SK-N-SH treated with all-trans-retinoic acid at 6 μM for 48 hours (cell line): ENCODE measurements around the gene TNPO3.

Experiments
- ATAC-seq: fragments of 200-7000 bp; cut with Tn5 transposase; 3 replicates; pipeline ENCODE4 v1.9.1; 2020; ENCODE audit warnings: mild to moderate bottlenecking, moderate library complexity
- ARNTL ChIP-seq: fragments of 450-650 bp; formaldehyde crosslinking; IDR thresholded peaks from 2 replicates; pipeline ENCODE4 v1.5.0; 2020; ENCODE audit warnings: low read depth, mild to moderate bottlenecking, moderate library complexity, borderline replicate concordance
- BACH2 ChIP-seq: fragments of 250-450 bp; sonication (Bioruptor Pico); IDR thresholded peaks from 2 replicates; pipeline ENCODE4 v1.9.0; 2021; ENCODE audit warnings: mild to moderate bottlenecking, borderline replicate concordance
- CSDC2 ChIP-seq: fragments of 250-450 bp; sonication (Bioruptor Pico); IDR thresholded peaks from 2 replicates; pipeline ENCODE4 v1.5.0; 2020; ENCODE audit warnings: mild to moderate bottlenecking, moderate library complexity
- GLIS3 ChIP-seq: fragments of 250-450 bp; sonication (Bioruptor Pico); IDR thresholded peaks from 2 replicates; pipeline ENCODE4 v1.5.0; 2020; ENCODE audit warnings: mild to moderate bottlenecking, moderate library complexity
- ISL1 ChIP-seq: fragments of 250-450 bp; sonication (Bioruptor Pico); IDR thresholded peaks from 2 replicates; pipeline ENCODE4 v2.1.2; 2022; ENCODE audit warnings: mild to moderate bottlenecking, moderate library complexity
- OSR1 ChIP-seq: fragments of 250-450 bp; sonication (Bioruptor Pico); IDR thresholded peaks from 2 replicates; pipeline ENCODE4 v1.8.0; 2022; ENCODE audit warnings: moderate library complexity, mild to moderate bottlenecking, inconsistent platforms
- PPARA ChIP-seq: fragments of 250-450 bp; sonication (Bioruptor Pico); IDR thresholded peaks from 2 replicates; pipeline ENCODE4 v1.5.0; 2020; ENCODE audit warnings: mild to moderate bottlenecking, borderline replicate concordance
- RARB ChIP-seq: fragments of 250-450 bp; sonication (Bioruptor Pico); IDR thresholded peaks from 2 replicates; pipeline ENCODE4 v1.8.0; 2021; ENCODE audit warnings: mild to moderate bottlenecking, moderate library complexity
- SNAI2 ChIP-seq: fragments of 250-450 bp; sonication (Bioruptor Pico); IDR thresholded peaks from 2 replicates; pipeline ENCODE4 v1.5.0; 2020; ENCODE audit warnings: mild to moderate bottlenecking, moderate library complexity
- TCF4 ChIP-seq: fragments of 250-450 bp; sonication (Bioruptor Pico); IDR thresholded peaks from 2 replicates; pipeline ENCODE4 v1.8.0; 2021; ENCODE audit warnings: mild to moderate bottlenecking, moderate library complexity, borderline replicate concordance
- TOX ChIP-seq: fragments of 250-450 bp; sonication (Bioruptor Pico); IDR thresholded peaks from 2 replicates; pipeline ENCODE4 v1.8.0; 2021; ENCODE audit warnings: mild to moderate bottlenecking, moderate library complexity, borderline replicate concordance
- ZC3H10 ChIP-seq: fragments of 250-450 bp; sonication (Bioruptor Pico); IDR thresholded peaks from 2 replicates; pipeline ENCODE4 v1.5.1; 2021; ENCODE audit warnings: mild to moderate bottlenecking, moderate library complexity
- ZFP3 ChIP-seq: fragments of 250-450 bp; sonication (Bioruptor Pico); IDR thresholded peaks from 2 replicates; pipeline ENCODE4 v1.5.0; 2020; ENCODE audit warnings: mild to moderate bottlenecking, moderate library complexity
- ZFP30 ChIP-seq: fragments of 450-650 bp; formaldehyde crosslinking; IDR thresholded peaks from 2 replicates; pipeline ENCODE4 v1.5.0; 2022; ENCODE audit warnings: mild to moderate bottlenecking, moderate library complexity
- ZNF565 ChIP-seq: fragments of 450-650 bp; formaldehyde crosslinking; conservative IDR thresholded peaks from 2 replicates; pipeline ENCODE4 v1.5.0; 2020; ENCODE audit warnings: low read depth, mild to moderate bottlenecking, moderate library complexity
- ZNF70 ChIP-seq: fragments of 450-650 bp; formaldehyde crosslinking; IDR thresholded peaks from 2 replicates; pipeline ENCODE4 v1.5.0; 2020; ENCODE audit warnings: mild to moderate bottlenecking, moderate library complexity
- ZNF8 ChIP-seq: fragments of 450-650 bp; formaldehyde crosslinking; IDR thresholded peaks from 2 replicates; pipeline ENCODE4 v1.5.0; 2020; ENCODE audit warnings: mild to moderate bottlenecking, moderate library complexity
- TF ChIP-seq, protein P1 (sequence below): fragments of 250-450 bp; sonication (Bioruptor Pico); IDR thresholded peaks from 2 replicates; pipeline ENCODE4 v1.5.1; 2020; ENCODE audit warnings: low read depth, mild to moderate bottlenecking, moderate library complexity
- TF ChIP-seq, protein P2 (sequence below): fragments of 250-450 bp; sonication (Bioruptor Pico); IDR thresholded peaks from 2 replicates; pipeline ENCODE4 v1.8.0; 2020; ENCODE audit warnings: mild to moderate bottlenecking, moderate library complexity, borderline replicate concordance
- TF ChIP-seq, protein P3 (sequence below): fragments of 250-450 bp; sonication (Bioruptor Pico); IDR thresholded peaks from 2 replicates; pipeline ENCODE4 v1.5.0; 2020; ENCODE audit warnings: mild to moderate bottlenecking, moderate library complexity
- TF ChIP-seq, protein P4 (sequence below): fragments of 250-450 bp; sonication (Bioruptor Pico); IDR thresholded peaks from 2 replicates; pipeline ENCODE4 v1.5.1; 2021; ENCODE audit warnings: mild to moderate bottlenecking, moderate library complexity
- TF ChIP-seq, protein P5 (sequence below): fragments of 250-450 bp; sonication (Bioruptor Pico); IDR thresholded peaks from 2 replicates; pipeline ENCODE4 v1.8.0; 2021; ENCODE audit warnings: low read depth, mild to moderate bottlenecking, moderate library complexity, borderline replicate concordance

TNPO3 gene

DNA sequence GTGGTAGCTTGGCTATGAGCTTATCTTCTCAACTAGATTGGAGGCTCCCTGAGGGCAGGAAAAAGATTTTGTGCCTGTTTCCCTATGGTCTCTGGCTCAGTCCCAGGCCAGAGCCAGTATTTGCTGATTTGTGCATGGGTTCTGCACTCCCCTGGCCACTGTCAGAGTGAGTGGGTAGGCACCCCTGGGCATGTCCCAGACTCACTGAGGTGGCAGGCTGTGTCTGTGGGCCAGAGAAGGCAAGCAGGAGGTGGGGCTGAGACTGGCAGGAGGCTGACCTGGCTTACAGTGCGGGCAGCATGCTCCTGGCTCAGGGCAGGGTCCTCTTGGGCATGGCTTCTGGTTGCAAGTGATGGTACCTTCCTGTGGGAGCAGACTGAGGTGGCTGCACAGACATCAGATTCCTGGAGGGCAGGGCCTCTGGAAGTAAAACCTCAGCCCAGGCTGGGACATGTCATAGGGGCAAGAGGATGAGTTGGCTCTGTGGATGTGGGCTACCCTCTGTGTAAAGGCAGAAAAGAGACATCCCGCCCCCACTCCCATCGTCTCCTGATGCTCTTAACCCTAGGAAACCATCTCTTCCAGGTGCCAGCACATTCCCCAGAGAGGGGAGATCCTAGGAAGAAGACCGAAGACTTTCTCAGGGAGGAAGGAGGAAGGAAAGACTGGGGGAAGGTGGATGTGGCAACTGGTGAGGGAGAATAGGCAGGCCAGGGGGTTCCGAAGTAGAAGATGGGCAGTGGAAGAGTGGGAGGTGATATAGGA lies 148.7 kb downstream of the TNPO3 start:
- TF ChIP-seq, protein P1, sequence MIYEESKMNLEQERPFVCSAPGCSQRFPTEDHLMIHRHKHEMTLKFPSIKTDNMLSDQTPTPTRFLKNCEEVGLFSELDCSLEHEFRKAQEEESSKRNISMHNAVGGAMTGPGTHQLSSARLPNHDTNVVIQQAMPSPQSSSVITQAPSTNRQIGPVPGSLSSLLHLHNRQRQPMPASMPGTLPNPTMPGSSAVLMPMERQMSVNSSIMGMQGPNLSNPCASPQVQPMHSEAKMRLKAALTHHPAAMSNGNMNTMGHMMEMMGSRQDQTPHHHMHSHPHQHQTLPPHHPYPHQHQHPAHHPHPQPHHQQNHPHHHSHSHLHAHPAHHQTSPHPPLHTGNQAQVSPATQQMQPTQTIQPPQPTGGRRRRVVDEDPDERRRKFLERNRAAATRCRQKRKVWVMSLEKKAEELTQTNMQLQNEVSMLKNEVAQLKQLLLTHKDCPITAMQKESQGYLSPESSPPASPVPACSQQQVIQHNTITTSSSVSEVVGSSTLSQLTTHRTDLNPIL: no peak
- TF ChIP-seq CSDC2 (CRISPR knock-in tag): no peak
- no peak for TF ChIP-seq ZFP30
- TF ChIP-seq, protein P2, sequence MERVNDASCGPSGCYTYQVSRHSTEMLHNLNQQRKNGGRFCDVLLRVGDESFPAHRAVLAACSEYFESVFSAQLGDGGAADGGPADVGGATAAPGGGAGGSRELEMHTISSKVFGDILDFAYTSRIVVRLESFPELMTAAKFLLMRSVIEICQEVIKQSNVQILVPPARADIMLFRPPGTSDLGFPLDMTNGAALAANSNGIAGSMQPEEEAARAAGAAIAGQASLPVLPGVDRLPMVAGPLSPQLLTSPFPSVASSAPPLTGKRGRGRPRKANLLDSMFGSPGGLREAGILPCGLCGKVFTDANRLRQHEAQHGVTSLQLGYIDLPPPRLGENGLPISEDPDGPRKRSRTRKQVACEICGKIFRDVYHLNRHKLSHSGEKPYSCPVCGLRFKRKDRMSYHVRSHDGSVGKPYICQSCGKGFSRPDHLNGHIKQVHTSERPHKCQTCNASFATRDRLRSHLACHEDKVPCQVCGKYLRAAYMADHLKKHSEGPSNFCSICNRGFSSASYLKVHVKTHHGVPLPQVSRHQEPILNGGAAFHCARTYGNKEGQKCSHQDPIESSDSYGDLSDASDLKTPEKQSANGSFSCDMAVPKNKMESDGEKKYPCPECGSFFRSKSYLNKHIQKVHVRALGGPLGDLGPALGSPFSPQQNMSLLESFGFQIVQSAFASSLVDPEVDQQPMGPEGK (CRISPR knock-in tag): no peak
- no peak for TF ChIP-seq ZNF8 (CRISPR knock-in tag)
- no peak for TF ChIP-seq ISL1 (CRISPR knock-in tag)
- TF ChIP-seq ARNTL (CRISPR knock-in tag): no peak
- no peak for TF ChIP-seq OSR1 (CRISPR knock-in tag)
- TF ChIP-seq, protein P3, sequence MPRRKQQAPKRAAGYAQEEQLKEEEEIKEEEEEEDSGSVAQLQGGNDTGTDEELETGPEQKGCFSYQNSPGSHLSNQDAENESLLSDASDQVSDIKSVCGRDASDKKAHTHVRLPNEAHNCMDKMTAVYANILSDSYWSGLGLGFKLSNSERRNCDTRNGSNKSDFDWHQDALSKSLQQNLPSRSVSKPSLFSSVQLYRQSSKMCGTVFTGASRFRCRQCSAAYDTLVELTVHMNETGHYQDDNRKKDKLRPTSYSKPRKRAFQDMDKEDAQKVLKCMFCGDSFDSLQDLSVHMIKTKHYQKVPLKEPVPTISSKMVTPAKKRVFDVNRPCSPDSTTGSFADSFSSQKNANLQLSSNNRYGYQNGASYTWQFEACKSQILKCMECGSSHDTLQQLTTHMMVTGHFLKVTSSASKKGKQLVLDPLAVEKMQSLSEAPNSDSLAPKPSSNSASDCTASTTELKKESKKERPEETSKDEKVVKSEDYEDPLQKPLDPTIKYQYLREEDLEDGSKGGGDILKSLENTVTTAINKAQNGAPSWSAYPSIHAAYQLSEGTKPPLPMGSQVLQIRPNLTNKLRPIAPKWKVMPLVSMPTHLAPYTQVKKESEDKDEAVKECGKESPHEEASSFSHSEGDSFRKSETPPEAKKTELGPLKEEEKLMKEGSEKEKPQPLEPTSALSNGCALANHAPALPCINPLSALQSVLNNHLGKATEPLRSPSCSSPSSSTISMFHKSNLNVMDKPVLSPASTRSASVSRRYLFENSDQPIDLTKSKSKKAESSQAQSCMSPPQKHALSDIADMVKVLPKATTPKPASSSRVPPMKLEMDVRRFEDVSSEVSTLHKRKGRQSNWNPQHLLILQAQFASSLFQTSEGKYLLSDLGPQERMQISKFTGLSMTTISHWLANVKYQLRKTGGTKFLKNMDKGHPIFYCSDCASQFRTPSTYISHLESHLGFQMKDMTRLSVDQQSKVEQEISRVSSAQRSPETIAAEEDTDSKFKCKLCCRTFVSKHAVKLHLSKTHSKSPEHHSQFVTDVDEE (CRISPR knock-in tag): no peak
- TF ChIP-seq, protein P4, sequence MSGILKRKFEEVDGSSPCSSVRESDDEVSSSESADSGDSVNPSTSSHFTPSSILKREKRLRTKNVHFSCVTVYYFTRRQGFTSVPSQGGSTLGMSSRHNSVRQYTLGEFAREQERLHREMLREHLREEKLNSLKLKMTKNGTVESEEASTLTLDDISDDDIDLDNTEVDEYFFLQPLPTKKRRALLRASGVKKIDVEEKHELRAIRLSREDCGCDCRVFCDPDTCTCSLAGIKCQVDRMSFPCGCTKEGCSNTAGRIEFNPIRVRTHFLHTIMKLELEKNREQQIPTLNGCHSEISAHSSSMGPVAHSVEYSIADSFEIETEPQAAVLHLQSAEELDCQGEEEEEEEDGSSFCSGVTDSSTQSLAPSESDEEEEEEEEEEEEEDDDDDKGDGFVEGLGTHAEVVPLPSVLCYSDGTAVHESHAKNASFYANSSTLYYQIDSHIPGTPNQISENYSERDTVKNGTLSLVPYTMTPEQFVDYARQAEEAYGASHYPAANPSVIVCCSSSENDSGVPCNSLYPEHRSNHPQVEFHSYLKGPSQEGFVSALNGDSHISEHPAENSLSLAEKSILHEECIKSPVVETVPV (CRISPR knock-in tag): no peak
- no peak for TF ChIP-seq ZNF70 (CRISPR knock-in tag)
- TF ChIP-seq RARB (CRISPR knock-in tag): no peak
- no peak for TF ChIP-seq ZNF565 (CRISPR knock-in tag)
- no peak for TF ChIP-seq TOX (CRISPR knock-in tag)
- TF ChIP-seq ZC3H10 (CRISPR knock-in tag): no peak
- TF ChIP-seq TCF4 (CRISPR knock-in tag): no peak

DNA sequence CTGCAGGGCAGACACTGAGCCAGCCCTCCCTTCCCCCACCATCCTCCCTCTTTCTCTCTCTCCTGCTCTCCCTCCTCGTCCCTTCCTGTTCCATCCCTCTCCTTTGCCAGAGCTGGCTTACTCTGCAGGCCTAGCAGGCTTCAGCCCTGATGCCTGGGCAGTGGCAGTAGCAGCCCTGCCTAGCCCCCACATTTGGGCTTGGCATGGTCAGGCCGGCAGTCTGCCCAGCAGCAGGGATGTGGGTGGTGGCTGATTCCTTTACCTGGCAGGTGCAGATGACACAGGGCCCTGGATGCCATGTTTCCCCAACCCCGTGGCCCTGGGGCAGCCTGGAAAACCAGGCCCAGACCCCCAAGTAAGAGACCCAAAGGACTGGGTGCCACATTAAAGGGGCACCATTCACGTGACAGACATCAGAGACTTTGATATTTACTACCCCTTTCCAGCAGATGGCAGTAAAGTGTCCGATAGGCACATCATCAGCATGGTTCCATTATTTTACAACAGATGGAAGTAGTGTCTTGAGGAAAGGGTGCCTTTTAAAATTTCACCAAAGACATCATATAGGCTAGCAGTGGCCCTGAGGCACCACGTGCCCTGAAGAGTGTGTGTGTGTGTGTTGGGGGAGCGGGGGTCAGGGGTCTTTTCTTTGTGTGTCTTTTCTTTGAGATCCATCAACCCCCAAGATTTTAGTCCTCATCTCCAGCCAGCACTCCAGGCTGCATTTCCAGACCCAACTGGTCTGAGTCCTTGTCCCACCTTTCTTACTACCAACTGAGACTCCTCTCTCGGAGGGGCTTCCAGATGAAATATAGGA lies 150.3 kb downstream of the TNPO3 start:
- peak; percentile 86 for ATAC-seq
- TF ChIP-seq, protein P2 (CRISPR knock-in tag): no peak
- TF ChIP-seq ZNF565 (CRISPR knock-in tag) (no peak), OSR1 (CRISPR knock-in tag) (no peak), PPARA (CRISPR knock-in tag) (no peak), BACH2 (CRISPR knock-in tag) (no peak), ZFP3 (CRISPR knock-in tag) (no peak), GLIS3 (no peak), ZNF70 (CRISPR knock-in tag) (no peak), SNAI2 (CRISPR knock-in tag) (no peak), ZC3H10 (CRISPR knock-in tag) (no peak), ZNF8 (CRISPR knock-in tag) (no peak)
- TF ChIP-seq, protein P5, sequence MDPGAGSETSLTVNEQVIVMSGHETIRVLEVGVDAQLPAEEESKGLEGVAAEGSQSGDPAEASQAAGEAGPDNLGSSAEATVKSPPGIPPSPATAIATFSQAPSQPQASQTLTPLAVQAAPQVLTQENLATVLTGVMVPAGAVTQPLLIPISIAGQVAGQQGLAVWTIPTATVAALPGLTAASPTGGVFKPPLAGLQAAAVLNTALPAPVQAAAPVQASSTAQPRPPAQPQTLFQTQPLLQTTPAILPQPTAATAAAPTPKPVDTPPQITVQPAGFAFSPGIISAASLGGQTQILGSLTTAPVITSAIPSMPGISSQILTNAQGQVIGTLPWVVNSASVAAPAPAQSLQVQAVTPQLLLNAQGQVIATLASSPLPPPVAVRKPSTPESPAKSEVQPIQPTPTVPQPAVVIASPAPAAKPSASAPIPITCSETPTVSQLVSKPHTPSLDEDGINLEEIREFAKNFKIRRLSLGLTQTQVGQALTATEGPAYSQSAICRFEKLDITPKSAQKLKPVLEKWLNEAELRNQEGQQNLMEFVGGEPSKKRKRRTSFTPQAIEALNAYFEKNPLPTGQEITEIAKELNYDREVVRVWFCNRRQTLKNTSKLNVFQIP (CRISPR knock-in tag): no peak
- TF ChIP-seq, protein P3 (CRISPR knock-in tag): no peak
- TF ChIP-seq, protein P1: no peak

More for the DNA sequence above, 148.7 kb downstream of the TNPO3 start:
- no peak for ATAC-seq
